Keratinocyte (primary cell): ENCODE measurements around the gene ERC1. TPM values are rescaled to one million over a fixed set of nuclear protein-coding genes. Genes with fewer than 3 reads are reported as not detected.

Experiments
- DNase-seq: peaks from one replicate; pipeline ENCODE4 v3.0.0-alpha.2; 2011; ENCODE audit warnings: low read depth, missing footprints, low spot score
- FAIRE-seq: peaks from 2 replicates; lab custom pipeline; 2011; peaks lifted over from hg19 to GRCh38; lab: Jason Lieb, UNC
- H2AFZ ChIP-seq: 2 replicates; pipeline ENCODE4 v1.6.0; 2012; ENCODE audit warnings: low read length, control low read depth, inconsistent platforms; ENCODE audit not compliant: control insufficient read depth
- H3K27ac ChIP-seq: 2 replicates; pipeline ENCODE4 v1.5.1; 2011; ENCODE audit warnings: low read length; ENCODE audit not compliant: control insufficient read depth, insufficient read depth
- H3K27me3 ChIP-seq: 3 replicates; pipeline ENCODE4 v1.6.0; 2011; ENCODE audit warnings: low read length; ENCODE audit not compliant: control insufficient read depth, insufficient read depth; ENCODE audit errors: extremely low read depth
- H3K36me3 ChIP-seq, 2 experiments: 2 replicates in 1 of 2; 3 replicates in 1 of 2; pipeline ENCODE4 v1.5.1; 2011; ENCODE audit warnings: low read length in 2 of 2, mild to moderate bottlenecking in 1 of 2; ENCODE audit not compliant: control insufficient read depth in 2 of 2, insufficient read depth in 2 of 2; ENCODE audit errors: extremely low read depth in 1 of 2
- H3K4me1 ChIP-seq: 3 replicates; pipeline ENCODE4 v1.5.1; 2011; ENCODE audit warnings: low read length; ENCODE audit not compliant: control insufficient read depth, insufficient read depth; ENCODE audit errors: extremely low read depth
- H3K4me2 ChIP-seq: 3 replicates; pipeline ENCODE4 v1.6.0; 2011; ENCODE audit warnings: low read depth, low read length; ENCODE audit not compliant: control insufficient read depth, insufficient read depth; ENCODE audit errors: extremely low read depth
- H3K4me3 ChIP-seq, 3 experiments: fragments of 200-600 bp in 1 of 3; sonication (generic) in 1 of 3; 2 replicates in 2 of 3; 3 replicates in 1 of 3; pipeline ENCODE4 v1.5.1; 2011 to 2016; ENCODE audit warnings: low read length in 3 of 3, mild to moderate bottlenecking in 3 of 3, control low read depth in 2 of 3, inconsistent platforms in 1 of 3, low read depth in 1 of 3, mixed read lengths in 1 of 3, mixed run types in 1 of 3, moderate library complexity in 1 of 3; ENCODE audit not compliant: control insufficient read depth in 2 of 3, insufficient read depth in 2 of 3; ENCODE audit errors: extremely low read depth in 1 of 3
- H3K79me2 ChIP-seq: 2 replicates; pipeline ENCODE4 v1.6.0; 2012; ENCODE audit warnings: low read length; ENCODE audit not compliant: control insufficient read depth, insufficient read depth
- H3K9ac ChIP-seq: 3 replicates; pipeline ENCODE4 v1.6.0; 2011; ENCODE audit warnings: low read length; ENCODE audit not compliant: control insufficient read depth, insufficient read depth; ENCODE audit errors: extremely low read depth
- H3K9me1 ChIP-seq: 3 replicates; pipeline ENCODE4 v1.6.0; 2011; ENCODE audit warnings: low read length; ENCODE audit not compliant: control insufficient read depth, insufficient read depth; ENCODE audit errors: extremely low read depth
- H3K9me3 ChIP-seq: 2 replicates; pipeline ENCODE4 v1.5.1; 2012; ENCODE audit warnings: low read depth, low read length; ENCODE audit not compliant: control insufficient read depth
- H4K20me1 ChIP-seq: 3 replicates; pipeline ENCODE4 v1.6.0; 2011; ENCODE audit warnings: low read length; ENCODE audit not compliant: control insufficient read depth, insufficient read depth; ENCODE audit errors: extremely low read depth
- EZH2 ChIP-seq: IDR thresholded peaks from one replicate; pipeline ENCODE4 v1.6.1; 2012; ENCODE audit warnings: inconsistent platforms, mild to moderate bottlenecking, low read length, moderate library complexity
- dilution Hi-C: fragments of 300-500 bp; cut with MboI; formaldehyde crosslinking; loops from one replicate; pipeline ENCODE4 v1.7.0; 2020; ENCODE audit warnings: low sequenced_read_pairs; ENCODE audit not compliant: extremely low pct_ligation_motif_present
- polyA plus RNA-seq, 5 experiments: library from polyadenylated mRNA; depleted of rRNA in 3 of 5; stranded (reverse) in 3 of 5; stranded (forward) in 1 of 5; unstranded in 1 of 5; fragments of >200 nt; gene quantifications; 1 replicate in 1 of 5; 2 replicates in 3 of 5; 3 replicates in 1 of 5; pipeline versions ENCODE4 v1.2.1 to v1.2.3, GENCODE V29; 2011 to 2012; ENCODE audit warnings: missing spikeins in 2 of 5, low read depth in 1 of 5, low replicate concordance in 1 of 5
- TF ChIP-seq, protein P1 (sequence below), 3 experiments: IDR thresholded peaks in 1 of 3; conservative IDR thresholded peaks in 1 of 3; optimal IDR thresholded peaks in 1 of 3; 2 replicates in 2 of 3; 3 replicates in 1 of 3; pipeline versions ENCODE3 to v1.5.1; 2011; ENCODE audit warnings: low read length in 3 of 3, mild to moderate bottlenecking in 3 of 3, moderate library complexity in 2 of 3, control low read depth in 1 of 3, inconsistent platforms in 1 of 3; ENCODE audit not compliant: insufficient read depth in 2 of 3; ENCODE audit errors: extremely low read depth in 1 of 3

Gene ERC1
- polyA plus RNA-seq, 1 donor (not counting 4 experiments of a cell fraction or from before 2014, with no cell fraction given), result 16.1 TPM

DNA sequence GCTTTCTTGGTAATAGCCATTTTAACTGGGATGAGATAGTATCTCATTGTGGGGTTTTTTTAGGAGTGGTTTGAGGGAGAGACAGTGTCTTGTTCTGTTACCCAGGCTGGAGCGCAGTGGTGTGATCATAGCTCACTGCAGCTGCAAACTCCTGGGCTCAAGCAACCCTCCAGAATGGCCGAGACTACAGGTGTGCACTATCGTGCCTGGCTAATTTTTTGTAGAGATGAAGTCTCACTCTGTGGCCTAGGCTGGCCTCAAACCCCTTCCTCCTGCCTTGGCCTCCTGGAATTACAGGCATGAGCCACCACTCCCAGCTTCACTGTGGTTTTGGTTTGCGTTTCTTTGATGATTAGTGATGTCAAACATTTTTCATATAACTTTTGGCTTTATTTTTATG lies 293.6 kb downstream of the ERC1 start:
- no peak overlapping the region for H3K4me2 ChIP-seq
- no peak overlapping the region for H3K9ac ChIP-seq
- TF ChIP-seq, protein P1, sequence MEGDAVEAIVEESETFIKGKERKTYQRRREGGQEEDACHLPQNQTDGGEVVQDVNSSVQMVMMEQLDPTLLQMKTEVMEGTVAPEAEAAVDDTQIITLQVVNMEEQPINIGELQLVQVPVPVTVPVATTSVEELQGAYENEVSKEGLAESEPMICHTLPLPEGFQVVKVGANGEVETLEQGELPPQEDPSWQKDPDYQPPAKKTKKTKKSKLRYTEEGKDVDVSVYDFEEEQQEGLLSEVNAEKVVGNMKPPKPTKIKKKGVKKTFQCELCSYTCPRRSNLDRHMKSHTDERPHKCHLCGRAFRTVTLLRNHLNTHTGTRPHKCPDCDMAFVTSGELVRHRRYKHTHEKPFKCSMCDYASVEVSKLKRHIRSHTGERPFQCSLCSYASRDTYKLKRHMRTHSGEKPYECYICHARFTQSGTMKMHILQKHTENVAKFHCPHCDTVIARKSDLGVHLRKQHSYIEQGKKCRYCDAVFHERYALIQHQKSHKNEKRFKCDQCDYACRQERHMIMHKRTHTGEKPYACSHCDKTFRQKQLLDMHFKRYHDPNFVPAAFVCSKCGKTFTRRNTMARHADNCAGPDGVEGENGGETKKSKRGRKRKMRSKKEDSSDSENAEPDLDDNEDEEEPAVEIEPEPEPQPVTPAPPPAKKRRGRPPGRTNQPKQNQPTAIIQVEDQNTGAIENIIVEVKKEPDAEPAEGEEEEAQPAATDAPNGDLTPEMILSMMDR (optimal IDR thresholded peaks at IDR 0.05 in 1 of 3, IDR thresholded peaks at IDR 0.05 in 1 of 3, conservative IDR thresholded peaks at IDR 0.05 in 1 of 3; ENCODE audit: extremely low read depth in 1 of 3, insufficient read depth in 2 of 3, low read length in 3 of 3), result no peak
- no peak for TF ChIP-seq EZH2
- H3K9me3 ChIP-seq, result no peaks in the 10 kb centered on the region
- no peaks in the 10 kb centered on the region for H3K79me2 ChIP-seq
- H3K36me3 ChIP-seq, result peaks cover 2 to 3% of the 10 kb centered on the region in 2 experiments
- H4K20me1 ChIP-seq, result no peaks in the 10 kb centered on the region
- dilution Hi-C loops, result no loop called here
- H3K27me3 ChIP-seq, result no peaks in the 10 kb centered on the region
- no peak overlapping the region for H3K4me3 ChIP-seq
- DNase-seq (no peak), FAIRE-seq (no peak)
- no peaks in the 10 kb centered on the region for H3K4me1 ChIP-seq
- H3K9me1 ChIP-seq, result peaks cover 2% of the 10 kb centered on the region
- no peak overlapping the region for H3K27ac ChIP-seq
- no peak overlapping the region for H2AFZ ChIP-seq

- no peak for DNase-seq
- dilution Hi-C loops, result no loop called here
Observed at GRCh38 chr12:1287446-1287975, 296.5 kb downstream of the ERC1 start.

More at GRCh38 chr12:1287446-1287975, 296.5 kb downstream of the ERC1 start:
- no peak overlapping the region for H2AFZ ChIP-seq
- peaks cover 5 to 7% of the 10 kb centered on the region in 2 experiments for H3K36me3 ChIP-seq
- H3K9me1 ChIP-seq, result peaks cover 2% of the 10 kb centered on the region
- no peak for TF ChIP-seq EZH2
- TF ChIP-seq, protein P1 (optimal IDR thresholded peaks at IDR 0.05 in 1 of 3, IDR thresholded peaks at IDR 0.05 in 1 of 3, conservative IDR thresholded peaks at IDR 0.05 in 1 of 3; ENCODE audit: extremely low read depth in 1 of 3, insufficient read depth in 2 of 3, low read length in 3 of 3), result no peak
- H3K4me3 ChIP-seq, result no peak overlapping the region
- no peaks in the 10 kb centered on the region for H3K79me2 ChIP-seq
- no peaks in the 10 kb centered on the region for H3K27me3 ChIP-seq
- no peaks in the 10 kb centered on the region for H3K4me1 ChIP-seq
- FAIRE-seq, result no peak
- no peak overlapping the region for H3K4me2 ChIP-seq
- no peaks in the 10 kb centered on the region for H4K20me1 ChIP-seq
- no peaks in the 10 kb centered on the region for H3K9me3 ChIP-seq
- no peak overlapping the region for H3K9ac ChIP-seq
- H3K27ac ChIP-seq, result no peak overlapping the region
